Measurements from ENCODE around the gene VGLL4.
"Not testable (repeated sequence)": the region's sequence is repeated elsewhere in the genome, so short reads cannot be mapped to it uniquely, and the experiment has no call there.

VGLL4 gene

DNA sequence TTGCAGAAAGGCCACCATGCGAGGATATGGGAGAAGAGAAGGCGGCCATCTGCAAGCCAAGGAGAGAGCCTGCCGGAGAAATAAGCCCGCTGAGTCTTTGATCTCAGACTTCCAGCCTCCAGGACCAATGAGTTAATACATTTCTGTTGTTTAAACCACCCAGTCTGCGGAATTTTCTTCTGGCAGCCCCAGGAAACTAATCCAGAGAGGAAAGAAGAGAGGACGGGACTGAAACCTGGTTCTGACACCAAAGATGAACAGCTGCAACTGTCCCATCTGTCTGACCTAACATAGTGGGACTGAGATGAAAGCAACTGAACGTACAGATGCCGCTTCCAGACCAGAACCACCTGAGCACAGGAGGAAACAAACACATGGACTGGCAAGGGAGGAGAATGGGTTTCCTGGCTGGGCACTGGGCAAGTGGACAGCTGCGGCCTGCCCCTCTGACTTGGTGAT is 32.3 kb downstream of the VGLL4 start:
- no peak for DNase-seq
- intact Hi-C loops (cut with DNase I): no loop called here

DNA sequence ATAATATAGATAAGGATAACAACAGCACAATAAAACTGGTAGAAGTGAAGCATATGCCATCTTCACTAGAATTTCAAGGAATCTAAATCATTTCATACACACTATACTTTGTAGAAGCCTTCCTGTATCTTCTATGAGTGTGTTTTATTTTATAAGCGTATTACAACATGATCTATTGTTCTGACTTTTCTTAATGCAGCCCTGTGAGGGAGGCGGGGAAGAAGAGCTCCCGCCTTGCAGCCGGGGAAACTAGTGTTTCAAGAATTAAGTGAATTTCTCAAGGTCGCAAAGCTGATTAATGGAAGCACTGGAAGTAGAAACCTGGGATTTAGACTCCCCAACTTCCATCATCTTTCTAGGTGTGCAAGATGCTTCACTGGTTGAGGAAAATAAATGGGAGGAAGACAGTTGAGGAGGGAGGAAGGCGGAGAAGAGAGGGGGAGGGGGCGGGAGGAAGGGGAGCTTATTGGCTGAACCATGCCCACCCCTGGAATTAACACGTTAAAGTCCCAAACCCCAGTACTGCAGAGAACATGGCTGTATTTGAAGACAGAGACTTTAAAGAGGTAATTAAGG is 32.9 kb downstream of the VGLL4 start:
- DNase-seq: no peak
- intact Hi-C loops (cut with DNase I): no loop called here

- DNase-seq: no peak
- intact Hi-C loops (cut with DNase I): no loop called here
Observed at GRCh38 chr3:11610044-11610671, 33.6 kb downstream of the VGLL4 start.

- intact Hi-C loops (cut with DNase I): no loop called here
- DNase-seq: no peak
Observed at GRCh38 chr3:11609481-11609880, 34.2 kb downstream of the VGLL4 start.

DNA sequence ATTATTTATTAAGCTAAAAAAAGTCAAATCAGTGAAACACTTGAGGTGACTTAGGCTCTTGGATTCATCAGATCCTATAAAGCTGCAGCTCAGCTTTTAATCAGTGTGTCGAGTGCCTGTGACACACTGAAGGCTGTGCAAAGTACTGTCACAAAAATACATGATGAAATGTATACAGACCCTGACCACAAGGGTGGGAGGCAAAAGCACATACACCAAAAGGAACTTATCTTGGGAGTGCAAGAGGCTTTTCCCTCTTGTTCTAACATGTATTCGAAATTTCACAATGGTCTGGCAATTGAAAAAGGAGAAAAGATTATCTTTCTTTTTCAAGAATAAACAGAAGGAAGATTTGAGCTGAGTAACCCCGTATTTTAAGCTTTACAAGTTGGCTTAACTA is 35.9 kb downstream of the VGLL4 start:
- intact Hi-C loops (cut with DNase I): no loop called here
- DNase-seq: no peak

GRCh38 chr3:11606865-11607440 is 36.8 kb downstream of the VGLL4 start:
- DNase-seq: no peak
- intact Hi-C loops (cut with DNase I): no loop called here

DNA sequence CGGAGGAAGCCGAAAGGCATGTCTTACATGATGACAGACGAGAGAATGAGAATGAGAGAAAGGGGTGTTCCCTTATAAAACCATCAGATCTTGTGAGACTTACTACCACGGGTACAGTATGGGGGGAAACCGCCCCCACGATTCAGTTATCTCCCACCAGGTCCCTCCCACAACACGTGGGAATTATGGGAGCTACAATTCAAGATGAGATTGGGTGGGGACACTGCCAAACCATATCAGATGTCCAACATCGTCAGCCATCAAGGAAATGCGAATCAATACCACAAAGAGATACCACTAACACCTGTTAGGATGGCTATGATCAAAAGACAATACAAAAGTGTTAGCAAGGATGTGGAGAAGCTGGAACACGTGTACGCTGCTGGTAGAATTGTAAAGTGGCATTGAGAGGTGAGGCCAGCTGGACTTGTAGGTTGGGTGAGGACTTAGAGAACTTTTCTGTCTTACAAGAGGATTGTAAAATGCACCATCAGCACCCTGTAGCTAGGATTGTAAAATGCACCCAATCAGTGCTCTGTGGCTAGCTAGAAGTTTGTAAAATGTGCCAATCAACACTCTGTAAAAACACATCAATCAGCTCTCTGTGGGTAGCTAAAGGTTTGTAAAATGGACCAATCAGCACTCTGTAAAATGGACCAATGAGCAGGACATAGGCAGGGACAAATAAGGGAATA is 37.5 kb downstream of the VGLL4 start:
- no peak for DNase-seq
- intact Hi-C loops (cut with DNase I): no loop called here

GRCh38 chr3:11605398-11605797 is 38.3 kb downstream of the VGLL4 start:
- no peak for DNase-seq
- intact Hi-C loops (cut with DNase I): no loop called here

- DNase-seq: peak in 1 of 10 donors; percentile 30
- intact Hi-C loops (cut with DNase I): no loop called here
Observed at GRCh38 chr3:11604139-11604892, 39.4 kb downstream of the VGLL4 start.

GRCh38 chr3:11603628-11604027 is 40.1 kb downstream of the VGLL4 start:
- DNase-seq: no peak
- intact Hi-C loops (cut with DNase I): no loop called here

DNA sequence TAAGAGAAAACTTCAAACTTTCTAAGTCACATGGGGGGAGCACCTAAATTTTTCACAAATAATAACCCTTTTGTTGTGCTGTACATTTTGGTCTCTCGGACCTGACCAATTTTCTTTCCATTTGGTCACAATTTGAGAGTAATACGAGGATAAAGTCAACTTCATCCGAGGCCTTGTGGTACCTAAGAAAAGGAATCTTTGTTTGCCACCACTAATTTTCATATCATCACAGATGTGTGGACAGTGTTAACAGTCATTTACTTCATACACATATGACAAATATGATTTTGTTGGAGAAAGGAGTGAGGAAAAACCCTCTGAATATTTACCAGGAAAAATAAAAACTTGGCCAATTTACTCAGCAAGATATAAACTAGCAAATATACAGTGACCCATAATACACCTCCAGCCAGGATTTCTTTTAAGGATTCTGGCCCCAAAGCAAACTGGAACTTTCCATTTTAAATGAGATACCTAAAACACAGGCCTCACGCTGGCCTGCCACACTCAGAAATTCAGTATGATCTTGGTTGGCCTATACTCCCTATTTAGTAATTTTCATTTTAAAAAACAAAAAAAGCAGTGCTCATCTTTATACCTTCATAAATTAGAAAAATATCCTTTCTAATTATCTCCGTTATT is 40.7 kb downstream of the VGLL4 start:
- no peak for DNase-seq
- intact Hi-C loops (cut with DNase I): no loop called here

DNA sequence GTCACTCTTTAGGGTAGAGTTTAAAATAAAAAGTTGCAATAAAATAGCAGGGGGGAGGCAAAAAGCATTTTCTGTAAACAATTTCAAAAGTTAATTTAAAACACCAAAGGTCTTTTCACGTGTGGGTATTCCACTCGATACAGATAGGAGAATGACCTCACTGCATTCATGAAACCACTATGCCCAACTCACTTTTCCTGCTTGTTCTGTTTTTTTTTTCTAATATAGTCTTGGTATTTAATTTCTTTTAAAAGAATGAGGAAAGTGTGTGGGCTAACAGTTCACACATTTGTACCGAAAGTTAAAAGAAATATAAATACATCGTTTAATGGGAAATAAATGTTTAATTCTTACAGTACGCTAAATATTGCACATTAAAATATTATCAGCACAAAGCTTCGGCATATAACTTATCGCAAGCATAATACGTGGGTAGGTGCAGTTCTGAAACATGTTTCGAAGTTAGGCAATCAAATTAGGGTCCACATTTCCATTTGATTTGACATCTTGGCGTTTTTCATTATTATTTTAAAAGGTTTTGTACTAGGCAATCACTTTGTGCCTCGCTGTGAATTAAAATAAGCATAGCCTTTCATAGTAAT is 41.4 kb downstream of the VGLL4 start:
- intact Hi-C loops (cut with DNase I): no loop called here
- no peak for DNase-seq

DNA sequence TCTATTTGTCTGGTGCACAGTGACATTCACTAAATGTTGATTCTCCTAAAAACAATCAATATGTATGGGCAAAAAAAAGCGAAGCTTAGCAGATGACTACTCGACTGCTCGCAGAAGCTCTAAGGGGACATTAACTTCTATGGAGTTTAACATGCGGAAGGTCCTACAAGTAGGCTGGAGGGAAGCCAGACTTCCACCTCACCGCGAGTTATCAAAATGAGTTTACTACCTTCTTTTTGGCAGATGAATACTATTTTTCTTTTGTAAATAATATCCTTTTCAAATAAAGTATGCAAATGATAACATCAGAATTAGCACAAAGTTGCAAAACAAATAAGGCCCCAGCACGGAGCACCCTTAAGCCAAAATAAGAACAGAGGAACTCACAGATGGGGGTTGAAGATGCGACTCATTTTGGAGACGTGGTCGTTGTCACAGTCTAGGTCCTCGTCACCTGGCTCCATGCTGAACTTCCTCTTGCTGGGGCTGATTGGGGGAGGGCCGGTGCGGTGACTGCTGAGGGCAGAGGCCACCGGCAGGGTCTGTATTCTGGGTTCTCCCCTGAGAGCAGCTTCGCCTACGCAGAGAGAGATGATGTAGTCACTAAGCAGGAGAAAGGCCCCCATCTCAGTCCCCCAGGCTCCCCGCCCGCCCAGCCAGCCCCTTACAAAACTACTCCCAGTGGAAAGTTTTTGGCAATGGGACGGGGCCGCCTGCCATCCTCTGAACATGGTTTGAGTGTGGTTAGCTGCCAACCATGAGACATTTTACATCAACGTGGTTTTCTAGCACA is 42.1 kb downstream of the VGLL4 start:
- intact Hi-C loops (cut with DNase I): no loop called here
- DNase-seq: peak in 2 of 10 donors; percentile 43 to 87

GRCh38 chr3:11600501-11601282 is 43.0 kb downstream of the VGLL4 start:
- peak in 8 of 10 donors; percentile 61 to 95 (median 74) for DNase-seq
- intact Hi-C loops (cut with DNase I): no loop called here

- intact Hi-C loops (cut with DNase I): no loop called here
- no peak for DNase-seq
Observed at GRCh38 chr3:11596387-11596786, 47.3 kb downstream of the VGLL4 start.

GRCh38 chr3:11595024-11595423 is 48.7 kb downstream of the VGLL4 start:
- DNase-seq; intact Hi-C loops (cut with DNase I): not testable (repeated sequence)

- DNase-seq: no peak
- intact Hi-C loops (cut with DNase I): no loop called here
Observed at GRCh38 chr3:11593318-11594034, 50.2 kb downstream of the VGLL4 start.

All from posterior cingulate gyrus (tissue), 11 donors.